SIG-M5 (cell line): ENCODE results near the gene FAM47E.
"Not testable (repeated sequence)": the region's sequence is repeated elsewhere in the genome, so short reads cannot be mapped to it uniquely, and the experiment has no call there.

Source experiments
- DNase-seq: peaks from one replicate; lab custom pipeline; 2025; lab: John Stamatoyannopoulos, UW

FAM47E gene

DNA sequence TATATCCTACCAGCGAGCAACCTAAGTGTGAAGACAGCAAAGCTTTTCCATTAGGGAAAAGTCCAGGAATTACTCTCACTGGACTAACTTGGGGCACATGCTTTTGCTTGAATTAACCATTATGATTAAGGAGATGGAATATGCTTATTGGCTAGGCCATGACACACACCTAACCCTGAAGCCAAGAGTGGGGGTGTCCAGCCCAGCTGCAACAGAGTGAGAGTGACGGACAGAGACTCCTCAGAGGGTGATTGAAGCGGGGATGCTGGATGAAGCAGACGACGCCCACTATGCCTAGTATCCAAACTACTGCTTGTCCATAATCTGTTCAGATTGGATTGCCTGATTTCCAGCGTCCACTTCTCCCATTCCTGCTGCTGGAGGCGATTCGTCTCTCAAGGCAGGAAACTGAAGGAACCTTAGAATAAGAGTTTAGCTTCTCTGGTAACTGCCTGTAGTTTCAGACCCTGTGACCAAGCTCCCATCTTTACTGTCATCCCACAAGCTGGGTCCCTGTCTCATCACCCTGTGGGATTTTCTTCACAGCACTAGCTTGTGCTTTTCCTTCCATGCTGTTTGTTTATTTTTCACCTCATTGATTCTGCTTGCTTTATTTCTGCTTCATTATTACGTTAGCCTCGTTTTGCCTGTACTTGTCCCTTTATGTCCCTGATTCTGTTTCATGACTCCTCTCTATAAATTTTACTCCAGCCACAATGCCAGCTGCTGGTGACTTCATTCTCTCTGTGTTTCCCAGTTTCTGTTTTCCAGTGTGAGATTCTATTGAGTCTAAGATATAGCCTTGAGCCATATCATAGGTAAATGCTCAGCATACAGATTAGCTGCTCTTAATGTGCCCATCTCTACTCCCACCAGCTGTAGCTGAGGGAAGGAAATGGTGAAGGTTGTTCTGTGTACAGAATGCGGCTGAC, 19.0 kb downstream of the FAM47E start:
- DNase-seq: no peak

DNA sequence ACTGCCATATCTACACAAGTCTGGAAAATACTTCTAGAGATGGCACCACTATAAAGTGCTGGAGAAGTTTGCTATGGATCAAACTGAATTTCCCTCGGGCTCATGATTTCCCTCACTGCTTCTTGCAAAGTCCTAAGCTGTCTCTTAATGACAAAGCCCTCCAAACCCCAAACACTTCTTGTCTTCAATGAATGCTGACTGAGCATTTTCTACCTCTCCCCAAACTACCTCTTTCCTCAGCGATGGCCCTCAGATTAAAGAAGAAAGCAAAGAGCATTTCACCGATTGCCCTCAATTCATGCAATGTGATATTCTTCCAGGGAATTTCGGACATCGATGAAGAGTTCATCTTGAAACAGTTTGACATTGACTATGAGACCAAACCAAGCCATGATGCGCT, 19.7 kb downstream of the FAM47E start:
- DNase-seq: no peak

DNA sequence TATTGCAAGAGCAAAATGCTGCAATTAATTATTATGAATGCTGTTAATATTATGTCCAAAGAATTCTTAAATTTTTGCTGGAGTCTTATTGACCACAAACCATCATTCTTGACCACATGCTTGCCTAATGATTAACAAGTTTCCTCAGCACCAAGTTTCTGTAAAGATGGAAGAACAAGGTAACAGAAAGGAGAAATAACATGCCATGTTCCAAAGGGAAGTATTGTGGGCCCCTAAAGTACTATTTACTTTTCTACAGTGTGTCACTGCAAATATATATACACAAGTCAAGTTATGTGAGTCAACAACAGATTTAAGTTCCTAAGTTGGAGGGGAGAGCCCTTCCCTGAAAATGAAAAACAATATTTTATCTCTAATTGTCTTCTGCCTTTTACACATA, 20.6 kb downstream of the FAM47E start:
- DNase-seq: no peak

DNA sequence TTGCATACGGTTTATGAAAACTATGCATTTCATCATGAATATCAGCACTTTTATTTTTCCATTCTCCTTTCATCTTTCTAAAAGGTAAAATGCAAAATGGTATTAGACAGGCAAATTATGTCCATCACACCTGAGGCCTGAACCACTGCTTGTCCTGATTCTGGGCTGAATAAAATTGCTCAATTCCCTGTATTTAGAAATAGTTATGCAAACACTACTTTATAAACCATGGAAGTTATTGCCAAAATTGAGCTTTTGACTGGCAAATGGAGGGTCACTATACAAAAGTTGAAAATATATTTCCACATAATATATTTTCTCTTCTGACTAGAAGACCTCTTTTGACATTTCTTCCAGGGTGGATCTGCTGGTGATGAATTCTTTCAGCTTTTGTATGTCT, 21.1 kb downstream of the FAM47E start:
- no peak for DNase-seq

DNA sequence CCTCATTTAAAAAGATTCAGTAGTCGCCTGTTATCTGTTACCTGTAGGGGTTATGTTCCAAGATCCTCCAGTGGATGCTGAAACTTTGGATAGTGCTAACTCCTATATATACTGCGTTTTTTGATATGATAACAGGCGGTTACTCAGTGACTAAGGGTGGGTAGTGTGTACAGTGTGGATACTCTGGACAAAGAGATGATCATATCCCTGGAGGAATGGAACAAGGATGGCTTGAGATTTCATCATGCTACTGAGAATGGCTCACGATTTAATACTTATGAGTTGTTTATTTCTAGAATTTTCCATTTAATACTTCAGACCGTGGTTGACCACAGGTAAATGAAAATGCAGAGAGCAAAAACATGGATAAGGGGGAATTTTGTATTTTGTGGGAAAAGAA, 21.5 kb downstream of the FAM47E start:
- no peak for DNase-seq

DNA sequence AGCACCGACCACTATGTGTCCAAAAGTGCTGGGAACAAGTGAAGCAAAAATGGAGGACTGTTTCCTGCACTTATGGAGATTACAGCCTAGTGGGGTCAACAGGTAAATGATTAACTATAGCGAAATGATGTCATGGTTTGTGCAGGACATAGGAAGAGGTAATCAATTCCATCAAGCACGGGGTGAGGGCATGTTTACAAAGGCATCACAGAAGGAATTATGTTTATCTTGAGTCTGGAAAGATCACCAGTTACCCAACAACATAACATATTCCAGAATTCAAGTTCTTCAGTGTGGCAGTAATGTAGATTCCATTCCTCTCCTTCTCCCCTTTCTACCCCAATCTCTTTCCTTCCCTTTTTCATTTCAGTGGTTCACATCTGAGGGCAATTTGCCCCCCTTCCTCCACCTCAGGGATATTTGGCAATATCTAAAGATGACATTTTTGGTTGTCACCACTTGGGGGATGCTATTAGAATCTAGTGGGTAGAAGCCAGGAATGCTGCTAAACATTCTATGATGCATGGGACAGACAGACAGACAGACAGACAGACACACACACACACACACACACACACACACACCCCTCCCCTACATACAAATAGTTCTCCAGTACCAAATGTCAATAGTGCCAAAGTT, 24.1 kb downstream of the FAM47E start:
- no peak for DNase-seq

DNA sequence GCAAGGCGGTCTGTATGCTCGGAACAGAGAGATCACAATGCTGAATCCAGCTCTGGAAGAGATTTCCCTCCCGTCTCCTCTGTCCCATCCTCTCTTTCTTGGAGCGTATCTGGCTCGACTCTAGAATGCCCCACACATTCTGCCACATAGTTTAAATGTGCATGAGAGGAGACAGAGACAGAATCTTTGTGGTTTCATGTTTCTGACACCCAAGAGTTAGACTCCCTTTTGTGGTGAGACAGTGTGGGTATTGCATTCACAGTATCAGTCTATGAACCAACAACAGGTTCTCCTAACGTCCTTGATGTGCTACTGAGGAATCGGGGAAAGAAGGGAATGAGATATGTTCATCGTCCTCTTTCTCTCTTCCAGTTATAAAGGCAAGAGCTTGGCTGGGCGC, 25.3 kb downstream of the FAM47E start:
- no peak for DNase-seq

DNA sequence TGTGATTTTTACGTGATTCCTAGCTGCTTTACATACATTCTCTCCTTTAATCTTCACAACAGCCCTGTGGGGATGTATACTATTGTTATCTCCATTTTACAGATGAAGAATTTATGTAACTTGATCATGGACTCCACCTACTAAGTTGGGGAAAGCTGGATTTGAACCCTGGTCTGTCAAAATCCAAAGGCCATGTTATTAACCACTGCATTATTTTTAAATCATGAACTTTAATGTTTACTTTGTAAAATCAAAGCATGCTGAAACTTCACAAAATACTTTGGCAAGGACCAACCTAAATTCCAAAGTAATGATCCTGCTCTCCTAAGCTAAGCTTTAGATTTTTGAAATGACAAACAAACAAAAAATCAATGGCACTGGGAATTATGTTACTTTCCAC, 26.1 kb downstream of the FAM47E start:
- DNase-seq: no peak

DNA sequence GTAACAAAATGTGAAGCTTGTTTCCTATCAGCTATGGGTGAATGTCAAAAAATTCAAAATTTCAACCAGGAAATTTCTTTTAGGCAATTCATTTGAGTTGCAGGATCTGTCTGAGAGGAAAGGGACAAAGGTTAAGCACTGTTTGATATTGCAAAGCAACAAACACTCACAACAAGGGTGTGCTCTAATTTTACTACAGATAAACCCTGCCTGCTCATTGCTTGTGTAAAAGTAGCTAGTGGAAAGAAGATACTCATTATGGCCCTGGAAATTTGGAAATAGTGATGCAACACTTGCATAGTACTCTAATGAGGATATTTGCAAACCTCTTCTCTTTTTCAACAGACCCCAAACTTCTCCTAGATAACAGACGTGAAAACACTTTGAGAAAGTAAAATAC, 27.1 kb downstream of the FAM47E start:
- no peak for DNase-seq

DNA sequence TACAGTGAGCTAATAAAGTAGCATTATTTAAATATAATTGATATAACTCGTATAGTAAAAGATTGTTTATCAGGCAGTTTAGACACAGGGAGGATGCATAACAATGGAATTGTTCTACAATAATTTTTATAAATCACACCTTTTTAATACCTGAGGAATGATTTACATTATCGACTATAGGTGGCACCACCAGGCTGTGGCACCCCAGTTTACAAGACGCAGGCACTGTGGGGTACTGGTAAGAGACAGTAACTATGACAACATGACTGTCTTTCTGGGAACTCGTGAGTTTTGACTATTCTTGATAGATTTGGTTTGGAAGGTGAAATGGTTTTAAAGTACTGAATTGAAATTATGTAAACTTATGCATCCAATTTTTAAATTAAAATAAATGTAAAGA, 27.9 kb downstream of the FAM47E start:
- DNase-seq: no peak

DNA sequence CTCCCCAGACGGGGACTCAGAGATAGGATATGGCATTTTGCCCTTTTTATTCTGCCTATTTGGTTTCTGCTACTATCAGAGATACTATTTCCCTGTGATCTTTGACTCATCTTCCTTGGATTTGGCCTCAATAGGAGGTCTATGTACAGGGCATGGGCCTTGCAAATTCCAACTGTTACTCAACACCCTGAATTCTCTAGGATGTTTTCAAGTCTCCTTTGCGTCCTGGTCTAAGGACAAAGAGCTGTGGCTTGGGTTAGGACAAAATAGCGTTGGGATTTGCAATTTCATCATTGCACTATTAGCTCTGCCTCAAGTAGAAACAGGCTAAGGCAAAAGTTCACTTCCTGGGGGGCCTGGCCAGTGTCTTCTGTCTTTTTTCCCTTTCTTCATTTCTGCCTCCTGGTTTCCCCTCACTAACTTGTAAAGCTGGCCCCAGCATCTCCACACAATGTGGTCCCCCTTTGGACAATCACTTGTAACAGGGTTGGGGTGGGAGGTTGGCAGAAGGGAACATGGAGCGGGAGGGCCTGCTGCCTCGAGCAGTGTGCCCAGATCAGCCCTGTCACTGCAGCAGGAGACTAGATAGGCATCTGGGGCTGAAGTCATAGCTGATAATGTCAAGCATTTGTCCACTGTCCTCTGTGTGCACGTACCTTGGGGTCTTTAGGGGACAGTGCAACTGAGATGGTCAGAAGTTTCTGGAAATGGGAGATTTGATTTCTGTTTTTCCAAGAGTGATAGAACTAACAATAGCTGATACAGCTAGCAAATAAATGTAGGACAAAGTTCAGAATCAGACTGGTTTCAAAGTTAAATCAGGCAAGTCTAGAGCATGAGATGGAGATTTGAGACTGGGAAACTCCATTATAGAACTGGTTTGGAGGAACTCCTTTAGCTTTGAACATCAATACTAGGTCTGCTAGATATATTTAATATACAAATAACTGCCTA, 29.2 kb downstream of the FAM47E start:
- no peak for DNase-seq

DNA sequence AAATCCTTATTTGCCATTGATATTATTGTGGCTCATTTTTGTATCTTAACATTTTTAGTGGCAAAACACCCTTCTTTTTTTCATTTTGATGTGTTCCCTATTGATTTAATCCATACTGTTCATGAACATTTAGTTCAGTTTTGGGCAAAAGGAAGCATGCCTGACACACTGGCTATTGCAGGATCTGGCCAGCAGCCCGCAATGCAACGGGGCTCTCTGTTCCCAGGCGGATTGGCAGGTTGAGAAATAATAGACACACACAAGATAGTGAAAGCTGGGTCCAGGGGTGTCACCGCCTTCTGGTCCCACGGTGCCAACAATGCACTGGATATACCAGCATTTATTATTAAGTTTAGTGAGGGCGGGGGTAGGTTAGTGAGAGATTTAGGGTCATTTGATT, 30.1 kb downstream of the FAM47E start:
- DNase-seq: not testable (repeated sequence)

DNA sequence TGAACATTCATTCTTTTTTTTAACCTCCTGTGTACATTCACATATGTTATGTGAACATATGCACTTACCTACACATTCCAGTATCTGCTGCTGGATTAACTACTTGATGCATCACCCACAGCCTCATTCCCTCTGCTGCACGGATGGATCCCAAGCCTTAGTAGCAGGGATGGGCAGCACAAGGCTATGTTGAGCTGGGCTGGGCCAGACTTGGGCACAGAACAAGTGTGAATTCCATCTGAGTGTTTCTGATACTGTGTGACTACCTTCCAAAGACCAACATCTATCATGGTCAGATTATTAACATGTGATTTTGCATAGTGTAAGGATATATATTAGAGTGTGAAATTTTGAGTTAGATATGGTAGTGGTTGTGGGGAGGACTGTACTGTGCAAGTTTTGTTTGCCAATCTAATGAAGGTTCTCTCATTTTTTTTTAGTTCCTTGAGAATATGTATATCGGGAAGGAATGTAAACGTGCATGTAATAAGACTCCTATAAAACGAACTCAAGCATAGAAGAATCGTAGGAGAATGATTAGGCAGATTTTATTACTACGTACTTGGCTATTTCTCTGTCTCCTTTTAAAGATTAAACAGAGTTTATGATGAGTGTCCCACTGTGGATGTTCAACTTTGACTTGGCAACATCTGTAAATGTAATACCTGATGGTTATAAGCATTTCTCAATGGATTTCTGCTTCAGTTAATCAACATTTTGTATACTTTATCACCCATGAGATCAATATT, 31.6 kb downstream of the FAM47E start:
- DNase-seq: no peak

DNA sequence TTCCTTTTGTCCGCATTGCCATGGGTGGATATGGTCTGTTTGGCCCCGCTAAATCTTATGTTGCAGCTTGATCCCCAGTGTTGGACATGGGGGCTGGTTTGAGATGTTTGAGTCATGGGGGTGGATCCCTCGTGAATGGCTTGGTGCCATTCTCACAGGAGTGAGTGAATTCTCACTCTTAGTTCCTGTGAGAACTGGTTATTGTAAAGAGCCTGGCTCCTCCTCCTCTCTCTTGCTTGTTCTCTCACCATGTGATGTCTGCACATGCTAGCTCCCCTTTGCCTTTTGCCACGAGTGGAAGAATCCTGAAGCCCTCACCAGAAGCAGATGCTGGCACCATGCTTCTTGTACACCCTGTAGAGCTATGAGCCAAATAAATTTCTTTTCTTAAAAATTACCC, 32.4 kb downstream of the FAM47E start:
- DNase-seq: no peak

DNA sequence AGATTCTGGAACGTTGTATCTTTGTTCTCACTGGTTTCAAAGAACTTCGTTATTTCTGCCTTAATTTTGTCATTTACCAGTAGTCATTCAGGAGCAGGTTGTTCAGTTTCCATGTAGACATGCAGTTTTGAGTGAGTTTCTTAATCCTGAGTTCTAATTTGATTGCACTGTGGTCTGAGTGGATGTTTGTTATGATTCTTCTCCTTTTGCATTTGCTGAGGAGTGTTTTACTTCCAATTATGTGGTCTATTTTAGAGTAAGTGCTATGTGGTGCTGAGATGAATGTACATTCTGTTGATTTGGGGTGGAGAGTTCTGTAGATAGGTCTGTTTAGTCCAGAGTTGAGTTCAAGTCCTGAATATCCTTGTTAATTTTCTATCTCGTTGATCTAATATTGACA, 36.3 kb downstream of the FAM47E start:
- DNase-seq: not testable (repeated sequence)

DNA sequence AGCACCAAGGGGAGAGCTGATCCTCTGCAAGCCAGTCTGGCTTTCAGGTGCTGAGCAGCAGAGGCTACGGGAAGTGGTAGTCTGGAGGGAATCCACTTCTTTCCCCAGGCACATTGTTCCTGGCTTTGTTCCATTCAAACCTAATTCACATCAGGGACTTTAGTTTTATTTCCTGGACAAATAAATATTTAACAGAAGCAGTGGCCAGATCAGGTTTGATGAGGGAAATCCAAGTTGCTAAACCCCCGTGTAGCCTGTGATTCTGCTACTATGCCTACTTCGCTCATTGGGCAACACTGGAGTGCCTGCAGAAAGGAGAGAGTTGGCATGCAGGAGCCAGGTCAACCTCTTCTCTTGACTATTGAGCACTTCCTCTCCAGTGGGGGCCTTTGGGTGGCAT, 41.2 kb downstream of the FAM47E start:
- DNase-seq: no peak

DNA sequence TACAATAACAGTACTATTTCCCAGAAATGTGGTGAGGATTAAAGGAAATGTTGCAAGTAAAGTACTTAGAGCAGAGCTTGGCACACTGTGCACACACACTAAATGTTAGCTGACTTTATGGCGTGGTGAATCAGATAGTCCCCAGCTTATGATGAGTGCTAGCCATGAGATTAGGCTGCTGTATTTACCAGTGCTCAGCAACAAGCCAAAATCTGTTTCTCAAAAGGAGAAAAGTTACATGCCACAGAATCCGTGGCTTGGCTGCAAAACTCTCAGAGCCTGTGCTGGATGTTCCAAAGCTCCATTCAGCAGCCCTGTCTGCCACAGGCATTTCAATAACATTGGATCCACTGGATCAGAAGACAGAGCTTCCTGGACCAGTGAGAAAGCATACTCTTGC, 42.3 kb downstream of the FAM47E start:
- DNase-seq: no peak

DNA sequence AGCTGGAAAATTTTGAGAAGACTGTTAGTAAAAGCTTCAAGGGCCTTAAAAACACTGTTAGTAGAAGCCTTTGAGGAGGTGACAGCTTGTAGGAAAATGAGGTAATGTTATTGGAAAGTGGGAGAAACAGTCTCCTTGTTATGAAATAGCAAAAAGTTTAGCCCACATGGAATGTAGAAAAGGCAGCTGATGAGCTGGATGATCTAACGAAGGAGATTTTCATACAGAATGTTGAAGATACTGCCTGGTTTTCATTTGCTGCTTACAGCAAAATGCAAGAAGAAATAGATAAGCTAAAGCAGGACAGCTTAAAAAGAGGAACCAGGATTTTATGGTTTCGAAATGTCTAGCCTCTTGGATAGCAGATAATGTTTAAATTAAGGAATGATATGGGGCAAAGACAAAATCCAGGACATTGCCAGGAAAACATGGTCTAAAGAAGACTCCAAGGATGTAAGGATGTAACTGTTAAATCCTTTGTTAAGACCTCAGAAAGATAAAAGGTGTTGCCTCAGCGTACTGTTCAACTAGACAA, 44.8 kb downstream of the FAM47E start:
- no peak for DNase-seq

DNA sequence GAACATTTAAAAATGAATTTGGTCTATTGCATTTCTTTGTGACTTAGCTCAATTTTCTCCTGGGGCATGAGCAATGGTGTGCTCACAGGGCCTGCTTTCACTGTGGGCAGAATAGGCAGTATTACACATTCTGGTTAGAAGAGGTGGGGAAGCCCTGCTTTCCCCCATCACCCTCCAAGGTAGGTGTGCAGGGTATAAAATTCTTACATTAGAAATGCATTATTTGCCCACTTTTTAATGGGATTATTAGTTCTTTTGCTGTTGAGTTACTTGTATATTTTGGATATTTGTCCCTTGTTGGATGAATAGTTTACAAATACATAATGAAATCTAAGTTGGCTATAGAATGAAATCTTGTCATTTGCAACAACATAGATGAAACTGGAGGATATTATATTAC, 46.7 kb downstream of the FAM47E start:
- DNase-seq: no peak

DNA sequence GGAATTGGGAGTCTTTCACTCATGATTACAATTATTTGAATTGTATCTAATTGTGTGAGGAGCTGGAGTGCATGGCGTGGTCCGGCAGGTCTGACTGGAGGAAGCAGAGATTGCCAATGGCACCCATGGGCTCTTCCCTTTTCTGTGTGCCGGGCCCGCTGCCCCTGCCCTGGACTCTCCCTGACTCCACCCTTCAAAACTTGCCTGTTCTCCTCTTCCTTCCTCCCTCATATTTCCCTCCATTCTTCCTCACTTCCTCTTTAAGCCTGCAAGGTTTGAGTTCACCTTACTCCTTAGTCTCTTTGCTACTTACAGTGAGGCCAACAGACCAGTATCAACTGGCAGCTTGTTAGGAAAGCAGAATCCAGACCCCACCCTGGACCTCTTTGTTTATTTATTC, 48.5 kb downstream of the FAM47E start:
- no peak for DNase-seq

DNA sequence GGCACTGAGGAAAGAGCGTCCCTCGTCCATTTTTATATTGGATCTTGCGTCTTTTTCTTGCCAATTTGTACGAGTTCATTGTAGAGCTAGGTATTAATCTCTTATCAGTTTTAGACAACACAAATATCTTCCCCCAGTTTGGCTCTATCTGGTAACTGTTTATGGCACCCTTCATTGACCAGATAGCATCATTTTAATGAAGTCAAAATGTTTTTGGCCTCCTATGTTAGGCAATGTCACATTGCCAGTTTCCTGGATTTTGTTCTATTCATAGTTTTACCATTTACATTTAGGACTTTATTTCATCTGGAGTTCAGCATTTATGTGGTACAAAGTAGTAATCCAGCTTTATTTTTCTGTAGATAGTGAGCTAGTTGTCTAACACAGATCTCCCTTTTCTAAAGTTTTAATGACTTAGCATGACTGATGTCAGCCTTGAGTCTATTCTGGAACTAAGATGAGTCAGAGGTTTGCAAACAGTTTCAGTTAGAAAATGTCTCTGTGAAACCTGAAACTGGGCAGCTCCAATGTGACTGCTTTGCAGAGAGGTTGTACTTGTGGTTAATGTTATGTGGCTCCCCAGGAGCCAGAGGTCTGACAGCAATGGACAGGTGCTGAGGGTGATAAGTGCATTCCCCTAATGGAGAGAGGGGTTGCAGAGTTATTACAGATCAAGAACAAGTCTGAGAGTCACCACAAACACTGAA, 49.7 kb downstream of the FAM47E start:
- peak; percentile 43 for DNase-seq
